Measurements from ENCODE around the gene CACNG5.

The CACNG5 gene

GRCh38 chr17:66834919-66835454 is at the start of gene CACNG5:
TSS of gene CACNG5 (plus strand) at chr17:66835117. CDS start at chr17:66877333, 42,216 bp downstream.
- H3K4me3 ChIP-seq (ENCODE audit: low read length): no peak within 1 kb of the TSS
- TF ChIP-seq CTCF (conservative IDR thresholded peaks at IDR 0.05; ENCODE audit: low read depth, low read length): no peak
- DNase-seq (ENCODE audit: low read depth): no peak

GRCh38 chr17:66786107-66786506 is 48.8 kb upstream of the CACNG5 start:
- no peak for TF ChIP-seq CTCF (conservative IDR thresholded peaks at IDR 0.05; ENCODE audit: low read depth, low read length)
- no peak for DNase-seq (ENCODE audit: low read depth)
- H3K4me3 ChIP-seq (ENCODE audit: low read length): no peak overlapping the region

GRCh38 chr17:66787914-66788313 is 47.0 kb upstream of the CACNG5 start:
- no peak for DNase-seq (ENCODE audit: low read depth)
- no peak overlapping the region for H3K4me3 ChIP-seq (ENCODE audit: low read length)
- no peak for TF ChIP-seq CTCF (conservative IDR thresholded peaks at IDR 0.05; ENCODE audit: low read depth, low read length)

- no peak overlapping the region for H3K4me3 ChIP-seq (ENCODE audit: low read length)
- no peak for TF ChIP-seq CTCF (conservative IDR thresholded peaks at IDR 0.05; ENCODE audit: low read depth, low read length)
- DNase-seq (ENCODE audit: low read depth): no peak
Observed at GRCh38 chr17:66789093-66789492, 45.8 kb upstream of the CACNG5 start.

- no peak for TF ChIP-seq CTCF (conservative IDR thresholded peaks at IDR 0.05; ENCODE audit: low read depth, low read length)
- H3K4me3 ChIP-seq (ENCODE audit: low read length): no peak overlapping the region
- DNase-seq (ENCODE audit: low read depth): no peak
Observed at GRCh38 chr17:66789961-66790437, 44.9 kb upstream of the CACNG5 start.

GRCh38 chr17:66790501-66791061 is 44.3 kb upstream of the CACNG5 start:
- no peak for TF ChIP-seq CTCF (conservative IDR thresholded peaks at IDR 0.05; ENCODE audit: low read depth, low read length)
- no peak overlapping the region for H3K4me3 ChIP-seq (ENCODE audit: low read length)
- no peak for DNase-seq (ENCODE audit: low read depth)

- DNase-seq (ENCODE audit: low read depth): no peak
- H3K4me3 ChIP-seq (ENCODE audit: low read length): no peak overlapping the region
- no peak for TF ChIP-seq CTCF (conservative IDR thresholded peaks at IDR 0.05; ENCODE audit: low read depth, low read length)
Observed at GRCh38 chr17:66791347-66791746, 43.6 kb upstream of the CACNG5 start.
